Kidney (tissue), 14 donors: ENCODE measurements around the gene SATB1. TPM values are rescaled to one million over a fixed set of nuclear protein-coding genes. Genes with fewer than 3 reads are reported as not detected.

ENCODE experiments used
- DNase-seq, 5 donors: peaks; one replicate each; pipeline ENCODE4 v3.0.0-alpha.2; 2013 to 2020
- FAIRE-seq: peaks from 2 replicates; lab custom pipeline; 2012; peaks lifted over from hg19 to GRCh38; lab: Jason Lieb, UNC
- H3K27ac ChIP-seq, 2 donors: one replicate each; pipeline ENCODE4 v1.7.0; 2013; ENCODE audit warnings: low read depth in 2 of 2, low read length in 2 of 2, inconsistent platforms in 1 of 2
- H3K27me3 ChIP-seq: one replicate; pipeline ENCODE4 v1.7.1; 2013; ENCODE audit warnings: low read length, inconsistent platforms; ENCODE audit not compliant: control insufficient read depth, insufficient read depth
- H3K36me3 ChIP-seq, 3 donors: one replicate each; pipeline versions ENCODE4 v1.7.0 to v1.7.1; 2013; ENCODE audit warnings: low read length in 3 of 3, control low read depth in 1 of 3, inconsistent platforms in 1 of 3; ENCODE audit not compliant: insufficient read depth in 3 of 3, control insufficient read depth in 2 of 3
- H3K4me1 ChIP-seq, 3 donors: one replicate each; pipeline versions ENCODE4 v1.7.0 to v1.7.1; 2013; ENCODE audit warnings: low read length in 3 of 3, inconsistent platforms in 1 of 3, low read depth in 1 of 3; ENCODE audit not compliant: control insufficient read depth in 2 of 3, insufficient read depth in 2 of 3
- H3K4me3 ChIP-seq, 3 donors: one replicate each; pipeline versions ENCODE4 v1.7.0 to v1.8.1; 2013; ENCODE audit warnings: low read length in 3 of 3, control low read depth in 1 of 3, inconsistent platforms in 1 of 3
- H3K9ac ChIP-seq, 3 donors: one replicate each; pipeline versions ENCODE4 v1.7.0 to v1.7.1; 2013; ENCODE audit warnings: low read length in 3 of 3, control low read depth in 1 of 3, inconsistent platforms in 1 of 3
- H3K9me3 ChIP-seq, 3 donors: one replicate each; pipeline versions ENCODE4 v1.7.0 to v1.7.1; 2013; ENCODE audit warnings: low read length in 3 of 3, control low read depth in 1 of 3, inconsistent platforms in 1 of 3; ENCODE audit not compliant: control insufficient read depth in 2 of 3, insufficient read depth in 1 of 3
- intact Hi-C: fragments of 100-400 bp; cut with DNase I; formaldehyde crosslinking; loops from one replicate; pipeline ENCODE4 v1.11.1; 2022
- polyA plus RNA-seq: library from polyadenylated mRNA; stranded (reverse); fragments of 350-450 nt; fragmentation: Illumina TruSeq; extraction: RNeasy Lipid Tissue Mini Kit (QIAGEN cat#74804); gene quantifications from one replicate; pipeline ENCODE4 v1.2.3, GENCODE V29; 2014; ENCODE audit warnings: low read depth, low replicate concordance; ENCODE audit not compliant: insufficient read depth
- total RNA-seq: library from RNA; stranded (reverse); fragmentation: NEBNext Ultra II Directional; extraction: Animal tissue kit (Norgen Biotek cat#: 25700); gene quantifications from one replicate; pipeline ENCODE4 v1.2.1, GENCODE V29; 2021
- TF ChIP-seq, protein P1 (sequence below): IDR thresholded peaks from 3 replicates; pipeline ENCODE4 v1.5.1; 2012; ENCODE audit warnings: mild to moderate bottlenecking, moderate library complexity, borderline replicate concordance; ENCODE audit not compliant: insufficient read depth; ENCODE audit errors: extremely low read depth
- donor health status: control.
- donor health status: control.
- donor health status: control.
- donor health status: control.
- donor health status: control.
- donor health status: DM: yes; HTN: yes; CAD: no.
- donor health status: Normal renal cell carcinoma (clear cell type).

The SATB1 gene
- total and polyA plus RNA-seq, 2 donors from 2014 or later: 6.2 to 22.2 TPM

DNA sequence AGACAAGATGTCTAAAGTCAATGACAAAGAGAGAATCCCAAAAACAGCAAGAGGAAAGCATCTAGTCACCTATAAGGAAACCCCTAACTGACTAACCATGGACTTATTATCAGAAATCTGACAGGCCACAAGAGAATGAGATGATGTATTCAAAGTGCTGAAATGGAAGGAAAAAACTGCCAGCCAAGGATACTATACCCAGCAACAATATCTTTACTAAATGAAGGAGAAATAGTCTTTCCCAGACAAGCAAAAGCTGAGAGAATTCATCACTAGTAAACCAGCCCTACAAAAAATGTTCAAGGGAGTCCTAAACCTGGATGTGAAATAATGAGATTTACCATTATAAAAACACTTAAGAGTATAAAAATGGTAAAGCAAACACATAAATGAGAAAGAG is 128.0 kb downstream of the SATB1 start:
- TF ChIP-seq, protein P1, sequence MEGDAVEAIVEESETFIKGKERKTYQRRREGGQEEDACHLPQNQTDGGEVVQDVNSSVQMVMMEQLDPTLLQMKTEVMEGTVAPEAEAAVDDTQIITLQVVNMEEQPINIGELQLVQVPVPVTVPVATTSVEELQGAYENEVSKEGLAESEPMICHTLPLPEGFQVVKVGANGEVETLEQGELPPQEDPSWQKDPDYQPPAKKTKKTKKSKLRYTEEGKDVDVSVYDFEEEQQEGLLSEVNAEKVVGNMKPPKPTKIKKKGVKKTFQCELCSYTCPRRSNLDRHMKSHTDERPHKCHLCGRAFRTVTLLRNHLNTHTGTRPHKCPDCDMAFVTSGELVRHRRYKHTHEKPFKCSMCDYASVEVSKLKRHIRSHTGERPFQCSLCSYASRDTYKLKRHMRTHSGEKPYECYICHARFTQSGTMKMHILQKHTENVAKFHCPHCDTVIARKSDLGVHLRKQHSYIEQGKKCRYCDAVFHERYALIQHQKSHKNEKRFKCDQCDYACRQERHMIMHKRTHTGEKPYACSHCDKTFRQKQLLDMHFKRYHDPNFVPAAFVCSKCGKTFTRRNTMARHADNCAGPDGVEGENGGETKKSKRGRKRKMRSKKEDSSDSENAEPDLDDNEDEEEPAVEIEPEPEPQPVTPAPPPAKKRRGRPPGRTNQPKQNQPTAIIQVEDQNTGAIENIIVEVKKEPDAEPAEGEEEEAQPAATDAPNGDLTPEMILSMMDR: no peak
- Histone ChIP-seq H3K9me3 (peaks cover 0 to 8% (median 0%) of the 10 kb centered on the region in 3 donors), H3K27ac (no peak overlapping the region), H3K27me3 (no peaks in the 10 kb centered on the region), H3K4me1 (no peaks in the 10 kb centered on the region), H3K4me3 (no peak overlapping the region), H3K9ac (no peak overlapping the region), H3K36me3 (no peaks in the 10 kb centered on the region)
- no peak for DNase-seq
- intact Hi-C loops: no loop called here
- no peak for FAIRE-seq
